UCSD-AML1 (cell line): ENCODE measurements around the gene NDST1.

ENCODE experiments used
- DNase-seq: peaks from one replicate; lab custom pipeline; 2025; ENCODE audit not compliant: unreplicated experiment; lab: John Stamatoyannopoulos, UW

The NDST1 gene

GRCh38 chr5:150521939-150522503 is 14.1 kb downstream of the NDST1 start:
- no peak for DNase-seq

DNA sequence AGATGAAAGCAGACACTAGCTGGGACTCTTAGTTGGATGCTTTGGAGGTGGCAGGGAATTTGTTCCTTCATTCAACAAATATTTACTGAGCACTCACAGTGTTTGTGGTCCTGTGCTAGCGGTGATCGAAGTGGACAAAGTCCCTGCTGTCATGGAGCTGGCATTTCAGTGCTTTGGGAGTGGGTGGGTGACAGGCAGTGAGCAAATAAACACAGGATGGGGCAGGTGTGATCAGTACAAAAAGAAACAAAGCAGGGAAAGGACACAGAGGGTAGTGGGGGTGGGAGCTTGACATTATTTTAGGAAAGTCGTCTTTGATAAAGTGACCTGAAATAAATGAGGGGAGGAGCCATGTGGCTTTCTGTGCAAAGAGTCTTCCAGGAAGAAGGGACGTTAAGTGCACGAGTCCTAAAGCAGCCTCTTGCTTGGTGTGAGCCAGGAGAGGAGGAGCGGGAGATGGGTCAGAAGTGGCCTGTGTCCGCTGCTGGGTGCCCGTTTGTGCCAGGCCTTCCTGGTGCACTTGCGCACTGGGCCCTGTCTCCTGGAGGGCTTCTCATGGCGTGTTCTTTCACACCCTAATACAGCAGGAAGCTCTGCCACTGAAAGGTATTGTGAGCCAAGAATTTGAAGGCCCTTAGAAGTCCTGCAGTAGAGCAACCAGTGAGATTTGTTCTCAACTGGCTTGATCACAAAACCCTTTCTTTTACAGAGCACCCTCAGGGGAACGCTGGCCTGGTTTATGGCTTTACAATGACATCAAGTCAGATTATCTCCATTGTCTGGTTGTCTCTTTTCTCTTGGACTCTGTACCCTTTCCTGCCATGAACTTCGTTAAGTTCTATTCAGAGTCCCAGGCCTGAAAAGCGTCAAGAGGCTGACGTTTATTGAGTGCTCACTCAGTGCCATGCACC is 14.8 kb downstream of the NDST1 start:
- no peak for DNase-seq

DNA sequence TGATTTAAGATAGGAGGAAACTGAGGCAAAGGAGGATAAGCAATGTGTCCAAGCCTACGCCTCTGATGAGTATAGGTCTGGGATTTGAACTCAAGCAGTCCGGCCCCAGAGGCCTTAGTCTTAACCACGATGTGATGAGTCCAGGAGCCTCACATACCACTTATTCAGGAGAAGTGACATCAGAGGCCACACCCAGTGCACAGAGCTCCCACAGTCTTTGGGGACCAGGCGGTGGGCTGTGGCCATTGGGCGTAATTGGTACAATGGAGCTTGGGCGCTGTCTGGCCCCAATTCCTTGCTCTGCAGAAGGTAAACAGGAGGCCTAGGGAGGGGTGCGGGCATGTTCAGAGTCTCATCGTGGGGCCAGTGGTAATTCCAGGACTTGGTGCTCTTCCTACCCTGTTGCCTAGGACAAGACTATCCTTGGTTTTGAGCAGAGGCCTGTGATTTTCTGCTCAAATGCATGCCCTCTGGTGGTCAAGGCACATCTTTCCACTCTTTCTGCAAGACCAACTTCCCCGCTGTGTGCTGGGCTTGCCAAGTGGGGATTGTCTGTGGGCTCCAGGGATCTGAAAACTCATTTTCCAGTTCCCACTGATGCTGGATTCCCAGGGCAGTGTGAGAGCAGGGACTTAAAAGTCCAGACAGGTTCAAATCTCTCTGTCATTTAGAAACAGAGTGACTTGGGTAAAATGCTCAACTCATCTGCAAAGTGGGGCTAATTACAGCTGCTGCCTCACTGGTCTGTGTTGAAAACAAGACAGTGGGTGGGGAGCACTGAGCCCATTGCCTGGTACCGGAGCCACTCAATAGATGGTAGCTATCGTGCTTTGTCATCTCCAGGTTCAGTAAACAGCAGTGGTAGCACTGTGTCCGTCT is 15.8 kb downstream of the NDST1 start:
- DNase-seq = peak; percentile 36

GRCh38 chr5:150525163-150525562 is 17.2 kb downstream of the NDST1 start:
- no peak for DNase-seq

DNA sequence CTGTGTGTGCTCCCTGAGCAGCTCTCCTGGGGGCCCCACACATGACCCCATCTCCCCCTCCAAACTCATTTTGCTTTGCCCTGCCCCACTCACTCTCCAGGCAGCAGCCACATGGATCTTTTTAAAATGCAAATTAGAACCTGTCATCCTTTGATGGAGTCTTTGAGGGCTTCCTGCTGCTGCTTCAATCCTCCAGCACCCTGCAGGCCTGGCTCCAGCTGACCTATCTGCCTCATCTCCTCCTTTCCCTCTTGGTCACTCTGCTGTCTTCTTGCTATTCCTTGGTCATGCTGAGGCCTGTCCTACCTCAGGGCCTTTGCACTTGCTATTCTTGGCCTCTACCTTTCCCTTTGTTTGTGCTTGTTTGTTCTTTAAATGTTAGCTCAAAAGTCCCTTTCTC is 17.9 kb downstream of the NDST1 start:
- DNase-seq = no peak

DNA sequence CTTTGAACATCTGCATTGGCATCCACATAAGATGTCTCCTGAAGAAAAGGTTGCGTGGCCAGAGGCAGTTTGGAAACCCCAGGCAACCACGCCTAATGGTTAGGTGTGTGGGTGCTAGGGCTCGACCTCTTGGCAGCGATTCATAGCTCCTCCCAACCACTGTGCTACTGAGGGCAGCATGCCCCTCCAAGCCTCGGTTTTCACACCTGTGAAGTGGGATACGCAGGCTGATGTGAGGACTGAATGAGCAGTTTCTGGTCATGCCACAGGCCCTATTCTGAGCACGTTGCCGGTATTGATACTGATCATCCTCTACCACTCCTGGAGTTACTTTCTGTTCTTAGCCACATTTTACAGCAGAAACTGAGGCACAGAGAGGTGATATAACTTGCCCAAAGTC is 19.1 kb downstream of the NDST1 start:
- no peak for DNase-seq

- DNase-seq = no peak
These were observed 19.9 kb downstream of the NDST1 start for GRCh38 chr5:150527808-150528207.

DNA sequence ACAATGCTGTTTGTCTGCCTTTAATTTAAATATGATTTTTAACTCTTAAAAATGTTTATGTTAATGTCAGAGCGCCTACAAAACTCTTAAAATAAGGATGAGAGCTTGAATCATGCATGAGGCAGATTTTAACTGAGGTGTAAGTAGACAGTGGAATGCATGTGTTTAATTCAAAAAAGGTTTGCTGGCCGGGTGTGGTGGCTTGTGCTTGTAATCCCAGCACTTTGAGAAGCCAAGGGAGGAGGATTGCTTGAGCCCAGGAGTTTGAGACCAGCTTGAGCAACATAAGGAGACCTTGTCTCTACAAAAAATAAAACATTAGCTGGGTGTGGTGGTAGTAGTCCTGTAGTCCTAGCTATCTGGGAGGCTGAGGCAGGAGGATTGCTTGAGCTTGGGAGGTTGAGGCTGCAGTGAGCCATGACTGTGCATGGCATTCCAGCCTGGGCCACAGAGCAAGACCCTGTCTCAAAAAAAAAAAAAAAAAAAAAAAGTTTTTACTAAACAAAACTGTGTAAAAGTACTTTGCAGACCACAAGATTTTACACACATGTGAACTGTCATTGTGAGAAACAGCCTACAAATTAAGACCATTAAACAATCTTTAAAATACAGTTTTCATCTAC is 21.1 kb downstream of the NDST1 start:
- DNase-seq = no peak

DNA sequence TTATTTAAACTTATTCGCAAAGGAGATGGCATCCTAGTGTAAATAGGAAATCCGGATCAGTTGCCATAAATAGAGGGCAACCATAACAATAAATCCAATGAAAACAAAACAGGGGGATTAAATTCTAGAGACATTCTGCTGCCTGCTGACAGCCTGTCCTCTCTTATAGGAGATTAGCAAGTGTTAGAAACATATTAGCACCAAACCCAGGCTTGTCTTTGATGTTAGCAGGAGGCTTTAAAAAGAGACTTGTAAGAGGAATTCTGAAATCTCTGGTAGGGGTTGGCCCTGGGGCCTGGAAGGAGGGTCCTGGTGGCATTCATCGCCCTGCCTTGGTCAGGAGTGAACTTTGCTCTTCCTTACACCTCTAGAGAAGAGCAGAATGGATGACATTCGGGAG is 21.6 kb downstream of the NDST1 start:
- DNase-seq = no peak

DNA sequence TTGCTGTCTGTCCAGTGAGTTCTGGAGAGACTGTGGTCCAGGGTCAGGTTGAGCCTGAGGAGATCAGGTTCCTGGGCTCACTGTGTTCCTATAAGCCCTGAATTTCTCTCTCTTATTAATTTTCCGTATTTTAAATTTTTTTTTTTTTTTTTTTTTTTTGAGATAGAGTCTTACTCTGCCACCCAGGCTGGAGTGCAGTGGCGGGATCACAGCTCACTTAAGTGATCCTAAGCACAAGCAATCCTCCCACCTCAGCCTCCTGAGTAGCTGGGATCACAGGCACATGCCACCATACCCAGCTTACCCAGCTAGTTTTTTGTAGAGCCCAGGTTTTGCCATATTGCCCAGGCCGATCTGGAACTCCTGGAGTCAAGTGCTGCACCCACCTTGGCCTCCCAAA is 22.5 kb downstream of the NDST1 start:
- DNase-seq = no peak

DNA sequence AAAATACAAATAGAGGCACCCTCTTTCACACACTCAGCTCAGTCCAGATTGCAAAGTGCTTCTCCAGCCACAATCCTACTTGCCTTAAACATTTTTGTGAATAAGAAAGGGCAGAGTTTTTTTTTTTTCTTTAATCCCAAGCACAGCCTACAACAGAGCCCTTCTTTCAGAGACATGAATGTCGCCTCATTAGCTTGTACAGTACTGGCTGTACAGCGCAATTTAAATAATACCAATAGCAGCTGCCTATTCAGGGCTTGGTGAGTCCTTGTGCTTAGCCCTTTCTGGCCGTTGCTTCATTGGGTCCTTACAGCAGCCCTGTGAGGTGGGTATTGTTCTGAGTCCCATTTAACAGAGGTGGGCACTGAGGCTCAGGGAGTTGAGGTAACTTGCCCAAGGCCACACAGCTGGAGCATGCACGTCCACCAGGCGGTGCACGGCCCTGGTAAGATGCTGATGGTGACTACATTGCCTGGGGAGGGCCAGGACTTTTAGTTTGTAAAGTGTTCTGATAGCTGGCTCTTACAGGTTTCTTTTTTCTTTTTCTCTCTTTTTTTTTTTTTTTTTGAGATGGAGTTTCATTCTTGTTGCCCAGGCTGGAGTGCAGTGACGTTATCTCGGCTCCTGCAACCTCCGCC is 23.1 kb downstream of the NDST1 start:
- no peak for DNase-seq

DNA sequence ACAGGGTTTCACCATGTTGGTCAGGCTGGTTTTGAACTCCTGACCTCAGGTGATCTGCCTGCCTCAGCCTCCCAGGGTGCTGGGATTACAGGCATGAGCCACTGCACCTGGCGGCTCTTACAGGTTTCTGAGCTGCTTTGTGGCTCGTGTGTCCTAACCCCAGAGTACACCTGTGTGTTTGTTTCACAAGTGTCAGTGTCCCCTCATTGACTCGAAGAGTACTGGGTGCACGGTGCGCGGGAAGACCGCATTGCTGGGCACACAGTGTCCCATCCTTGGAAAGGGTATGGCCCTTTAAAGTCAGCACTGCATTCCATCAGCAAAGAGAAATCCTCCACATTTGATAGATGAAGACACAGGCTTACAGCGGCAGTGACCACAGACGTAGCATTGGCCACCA is 23.8 kb downstream of the NDST1 start:
- DNase-seq = no peak

DNA sequence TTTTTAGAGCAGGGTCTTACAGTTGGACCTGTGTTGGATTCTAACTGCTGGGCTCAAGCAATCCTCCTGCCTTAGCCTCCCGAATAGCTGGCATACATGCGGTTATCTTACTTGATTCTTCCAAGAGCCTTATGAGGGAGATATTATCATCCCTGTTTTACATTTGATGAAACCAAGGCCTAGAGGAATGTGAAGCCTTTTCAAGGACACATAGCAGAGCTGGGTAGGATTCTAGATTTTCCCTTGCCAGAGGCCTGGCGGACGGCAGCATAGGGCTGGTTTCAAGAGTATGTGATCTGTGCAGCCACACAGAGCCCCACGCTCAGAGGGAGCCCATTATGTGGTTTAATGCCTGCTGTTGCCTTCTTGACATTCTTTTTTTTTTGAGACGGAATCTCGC is 24.2 kb downstream of the NDST1 start:
- no peak for DNase-seq

DNA sequence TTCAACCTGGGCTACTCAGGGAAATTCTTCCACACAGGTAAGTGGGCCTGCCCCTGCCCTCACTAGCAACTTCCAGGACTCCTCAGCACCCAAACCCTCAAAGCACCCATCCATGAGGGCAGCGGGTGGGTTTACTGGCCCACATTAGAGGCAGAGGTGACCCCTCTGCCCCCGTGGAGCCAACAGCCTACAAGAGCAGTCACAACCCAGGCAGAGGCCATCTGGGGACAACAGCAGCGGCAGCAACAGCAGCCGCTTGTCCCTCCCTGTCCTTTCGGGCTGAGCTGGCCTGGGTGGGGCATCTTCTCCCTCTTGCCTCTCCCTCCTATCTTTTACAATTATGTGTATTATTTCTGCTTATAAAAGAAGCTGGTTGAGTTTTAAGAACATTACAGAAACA is 25.1 kb downstream of the NDST1 start:
- no peak for DNase-seq

GRCh38 chr5:150534811-150535210 is 26.9 kb downstream of the NDST1 start:
- DNase-seq = no peak

DNA sequence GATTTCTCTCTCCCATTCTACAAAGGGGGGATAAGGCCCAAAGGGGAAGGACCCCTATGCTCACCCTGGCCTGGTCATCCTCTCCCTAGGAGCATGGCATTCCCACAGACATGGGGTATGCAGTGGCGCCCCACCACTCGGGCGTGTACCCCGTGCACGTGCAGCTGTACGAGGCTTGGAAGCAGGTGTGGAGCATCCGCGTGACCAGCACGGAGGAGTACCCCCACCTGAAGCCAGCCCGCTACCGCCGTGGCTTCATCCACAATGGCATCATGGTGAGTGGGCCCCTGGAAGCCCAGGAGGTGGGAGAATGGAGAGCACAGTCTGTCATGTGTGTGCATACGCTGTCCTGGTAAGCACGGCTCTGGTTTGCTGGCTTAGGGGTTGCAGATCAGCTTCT is 27.7 kb downstream of the NDST1 start:
- DNase-seq = no peak

DNA sequence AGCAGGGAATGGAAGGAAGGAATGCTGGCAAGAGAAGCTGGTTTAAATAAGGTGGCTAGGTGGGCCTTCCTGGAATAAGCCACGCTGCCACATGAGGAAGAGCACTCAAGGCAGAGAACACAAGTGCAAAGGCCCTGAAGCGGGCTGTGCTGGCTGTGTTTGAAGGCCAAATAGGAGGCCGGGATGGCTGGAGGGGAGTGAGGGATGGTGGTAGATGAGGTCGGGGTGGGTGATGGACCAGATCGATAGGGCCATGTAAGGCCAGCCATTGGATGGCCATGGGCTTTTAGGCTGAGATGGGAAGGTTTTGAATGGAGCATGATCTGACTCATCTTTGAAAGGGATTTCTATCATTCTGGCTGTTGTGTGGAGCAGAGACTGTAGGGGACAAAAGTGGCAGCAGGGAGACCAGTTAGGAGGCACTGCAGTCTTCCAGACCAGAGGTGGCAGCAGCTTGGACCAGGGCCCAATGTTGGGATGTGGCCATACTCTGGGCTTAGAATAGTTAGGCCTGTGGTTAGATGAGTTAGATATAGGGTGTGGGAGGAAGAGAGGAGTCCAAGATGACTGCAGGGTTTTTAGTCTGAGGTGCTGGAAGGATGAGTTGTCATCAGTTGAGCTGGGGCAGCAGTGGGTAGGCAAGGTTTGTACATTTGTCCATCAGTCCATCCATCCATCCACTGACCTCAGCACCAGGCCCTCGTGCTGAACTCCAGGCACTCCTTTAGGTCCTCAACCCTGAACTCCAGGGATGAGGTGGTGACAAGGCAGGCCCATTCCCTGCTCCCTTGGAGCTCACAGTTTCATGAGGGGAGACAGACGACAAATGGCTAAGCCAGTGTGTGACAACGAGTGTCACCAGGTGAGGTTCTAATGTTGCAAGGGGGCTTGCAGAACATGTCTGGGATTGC is 30.3 kb downstream of the NDST1 start:
- DNase-seq = no peak

- no peak for DNase-seq
These were observed 31.3 kb downstream of the NDST1 start for GRCh38 chr5:150539206-150539605.

DNA sequence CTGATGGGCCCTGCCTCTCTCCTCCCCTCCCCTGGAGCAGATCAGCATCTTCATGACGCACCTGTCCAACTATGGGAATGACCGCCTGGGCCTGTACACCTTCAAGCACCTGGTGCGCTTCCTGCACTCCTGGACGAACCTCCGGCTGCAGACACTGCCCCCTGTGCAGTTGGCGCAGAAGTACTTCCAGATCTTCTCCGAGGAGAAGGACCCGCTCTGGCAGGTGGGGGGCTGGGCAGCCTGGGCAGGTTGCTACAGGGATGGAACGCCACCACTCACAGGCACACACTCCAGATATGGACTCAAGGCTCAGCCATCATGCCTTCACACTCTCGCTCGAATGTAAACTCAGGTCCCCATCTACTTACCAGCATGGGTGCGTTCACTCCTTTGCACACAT is 32.1 kb downstream of the NDST1 start:
- DNase-seq = no peak
